ENCODE measurements around the gene DIPK1B.

The DIPK1B gene

GRCh38 chr9:136739509-136739908 is 27.1 kb downstream of the DIPK1B start:
- no peak for DNase-seq (ENCODE audit: low spot score)

- DNase-seq (ENCODE audit: low spot score), result no peak
Observed at GRCh38 chr9:136740069-136740468, 27.7 kb downstream of the DIPK1B start.

GRCh38 chr9:136740491-136740890 is 28.1 kb downstream of the DIPK1B start:
- DNase-seq (ENCODE audit: low spot score), result no peak

GRCh38 chr9:136740971-136741882 is 28.9 kb downstream of the DIPK1B start:
- no peak for DNase-seq (ENCODE audit: low spot score)

GRCh38 chr9:136741883-136742571 is 29.7 kb downstream of the DIPK1B start:
- DNase-seq (ENCODE audit: low spot score), result no peak

GRCh38 chr9:136742591-136743391 is 30.4 kb downstream of the DIPK1B start, which contains the start of gene LCN10:
LCN10 (minus strand) TSS chr9:136742940; CDS start chr9:136742903, 37 bp downstream.
- DNase-seq (ENCODE audit: low spot score), result no peak

GRCh38 chr9:136743639-136744211 is 31.4 kb downstream of the DIPK1B start:
- no peak for DNase-seq (ENCODE audit: low spot score)

- no peak for DNase-seq (ENCODE audit: low spot score)
Observed at GRCh38 chr9:136744773-136745172, 32.4 kb downstream of the DIPK1B start.

- DNase-seq (ENCODE audit: low spot score), result no peak
Observed at GRCh38 chr9:136745389-136746154, 33.2 kb downstream of the DIPK1B start.

- no peak for DNase-seq (ENCODE audit: low spot score)
Observed at GRCh38 chr9:136746155-136746490, 33.8 kb downstream of the DIPK1B start.

- DNase-seq (ENCODE audit: low spot score), result no peak
Observed at GRCh38 chr9:136746621-136747020, 34.2 kb downstream of the DIPK1B start.

GRCh38 chr9:136747161-136748060 is 35.0 kb downstream of the DIPK1B start:
- DNase-seq (ENCODE audit: low spot score), result no peak

GRCh38 chr9:136748201-136748600 is 35.8 kb downstream of the DIPK1B start, which contains the start of gene LCN6:
LCN6 (minus strand) TSS chr9:136748525; CDS start chr9:136748483, 42 bp downstream.
- no peak for DNase-seq (ENCODE audit: low spot score)

- no peak for DNase-seq (ENCODE audit: low spot score)
Observed at GRCh38 chr9:136748666-136749611, 36.6 kb downstream of the DIPK1B start.

- DNase-seq (ENCODE audit: low spot score), result no peak
Observed at GRCh38 chr9:136750526-136750925, 38.2 kb downstream of the DIPK1B start.

GRCh38 chr9:136751244-136751643 is 38.9 kb downstream of the DIPK1B start:
- no peak for DNase-seq (ENCODE audit: low spot score)

- DNase-seq (ENCODE audit: low spot score), result no peak
Observed at GRCh38 chr9:136751814-136752213, 39.4 kb downstream of the DIPK1B start.

GRCh38 chr9:136753371-136754058 is 41.1 kb downstream of the DIPK1B start:
- DNase-seq (ENCODE audit: low spot score), result no peak
